Sciatic nerve (tissue), 2 donors: Measurements from ENCODE around the gene RDH12. TPM values are rescaled to one million over a fixed set of nuclear protein-coding genes. Genes with fewer than 3 reads are reported as not detected.
"Not testable (repeated sequence)": the region's sequence is repeated elsewhere in the genome, so short reads cannot be mapped to it uniquely, and the experiment has no call there.

Source experiments
- ATAC-seq: fragments of 200-7000 bp; cut with Tn5 transposase; one replicate; pipeline ENCODE4 v1.9.1; 2020; ENCODE audit warnings: mild to moderate bottlenecking, moderate library complexity
- DNase-seq: peaks from one replicate; pipeline ENCODE4 v3.0.0-alpha.2; 2020; ENCODE audit warnings: low spot score
- intact Hi-C: fragments of 100-400 bp; cut with DNase I; formaldehyde crosslinking; loops from one replicate; pipeline ENCODE4 v1.14.2; 2022
- total RNA-seq: library from RNA; stranded (reverse); fragmentation: NEBNext Ultra II Directional; extraction: Animal tissue kit (Norgen Biotek cat#: 25700); gene quantifications from one replicate; pipeline ENCODE4 v1.2.1, GENCODE V29; 2021
- donor health status: DM: no; HTN: no; CAD: no.
- donor health status: DM: no; HTN: no; CAD: no.

Gene RDH12
- not detected for total RNA-seq

- ATAC-seq, DNase-seq, intact Hi-C loops: not testable (repeated sequence)
Observed at GRCh38 chr14:67701492-67701891, at the start of gene RDH12. TSS of gene RDH12 (plus strand) at chr14:67701886. CDS start at chr14:67722643, 20,757 bp downstream.

- ATAC-seq (no peak), DNase-seq (no peak)
- intact Hi-C loops, result no loop called here
Observed at GRCh38 chr14:67652189-67652588, 49.5 kb upstream of the RDH12 start.

GRCh38 chr14:67653651-67654280, 47.9 kb upstream of the RDH12 start:
- intact Hi-C loops, result no loop called here
- no peak for ATAC-seq
- DNase-seq, result no peak

- ATAC-seq (no peak), DNase-seq (no peak)
- intact Hi-C loops, result no loop called here
Observed at GRCh38 chr14:67663633-67664032, 38.1 kb upstream of the RDH12 start.

- DNase-seq (no peak), ATAC-seq (peak; percentile 63)
- intact Hi-C loops, result no loop called here
Observed at GRCh38 chr14:67665868-67666267, 35.8 kb upstream of the RDH12 start.

GRCh38 chr14:67666750-67667449, 34.8 kb upstream of the RDH12 start:
- DNase-seq, result no peak
- peak; percentile 81 for ATAC-seq
- intact Hi-C loops, result no loop called here

GRCh38 chr14:67668559-67668958, 33.1 kb upstream of the RDH12 start:
- intact Hi-C loops, result no loop called here

GRCh38 chr14:67673451-67673850, 28.2 kb upstream of the RDH12 start:
- DNase-seq (no peak), ATAC-seq (no peak)
- intact Hi-C loops, result no loop called here

More at GRCh38 chr14:67668559-67668958, 33.1 kb upstream of the RDH12 start:
- no peak for DNase-seq
- ATAC-seq, result no peak

GRCh38 chr14:67674139-67674479, 27.6 kb upstream of the RDH12 start:
- DNase-seq, result peak; percentile 81
- intact Hi-C loops, result no loop called here
- ATAC-seq, result peak; percentile 77

- DNase-seq (peak; percentile 86), ATAC-seq (peak; percentile 98)
- intact Hi-C loops, result no loop called here
Observed at GRCh38 chr14:67674480-67675218, 27.0 kb upstream of the RDH12 start, which contains the start of gene VTI1B. TSS of gene VTI1B (minus strand) at chr14:67674632. CDS start at chr14:67674489, 143 bp downstream.

- DNase-seq, result no peak
- no peak for ATAC-seq
- intact Hi-C loops, result no loop called here
Observed at GRCh38 chr14:67675219-67675582, 26.5 kb upstream of the RDH12 start.

GRCh38 chr14:67679006-67679405, 22.7 kb upstream of the RDH12 start:
- ATAC-seq (no peak), DNase-seq (no peak)
- intact Hi-C loops, result no loop called here

- intact Hi-C loops, result no loop called here
- ATAC-seq, result no peak
- DNase-seq, result no peak
Observed at GRCh38 chr14:67680121-67680602, 21.5 kb upstream of the RDH12 start.

GRCh38 chr14:67680941-67681340, 20.7 kb upstream of the RDH12 start:
- ATAC-seq (no peak), DNase-seq (no peak)
- intact Hi-C loops, result no loop called here

GRCh38 chr14:67683842-67684241, 17.8 kb upstream of the RDH12 start:
- no peak for ATAC-seq

GRCh38 chr14:67690011-67690410, 11.7 kb upstream of the RDH12 start:
- no peak for ATAC-seq
- intact Hi-C loops, result no loop called here
- DNase-seq, result no peak

More at GRCh38 chr14:67683842-67684241, 17.8 kb upstream of the RDH12 start:
- no peak for DNase-seq
- intact Hi-C loops, result no loop called here

- peak; percentile 68 for DNase-seq
- intact Hi-C loops, result no loop called here
- ATAC-seq, result peak; percentile 63
Observed at GRCh38 chr14:67694791-67695393, 6.8 kb upstream of the RDH12 start.

GRCh38 chr14:67695394-67695949, 6.2 kb upstream of the RDH12 start, which contains the start of gene RDH11:
TSS of gene RDH11 (minus strand) at chr14:67695764. CDS start at chr14:67695703, 61 bp downstream.
- intact Hi-C loops, result no loop called here
- peak; percentile 99 for ATAC-seq
- DNase-seq, result peak; percentile 91

- no peak for DNase-seq
- ATAC-seq, result no peak
- intact Hi-C loops, result no loop called here
Observed at GRCh38 chr14:67697006-67697405, 4.7 kb upstream of the RDH12 start.
